Measurements from ENCODE around the gene MRPL40.
"Not testable (repeated sequence)": the region's sequence is repeated elsewhere in the genome, so short reads cannot be mapped to it uniquely, and the experiment has no call there.

Gene MRPL40

DNA sequence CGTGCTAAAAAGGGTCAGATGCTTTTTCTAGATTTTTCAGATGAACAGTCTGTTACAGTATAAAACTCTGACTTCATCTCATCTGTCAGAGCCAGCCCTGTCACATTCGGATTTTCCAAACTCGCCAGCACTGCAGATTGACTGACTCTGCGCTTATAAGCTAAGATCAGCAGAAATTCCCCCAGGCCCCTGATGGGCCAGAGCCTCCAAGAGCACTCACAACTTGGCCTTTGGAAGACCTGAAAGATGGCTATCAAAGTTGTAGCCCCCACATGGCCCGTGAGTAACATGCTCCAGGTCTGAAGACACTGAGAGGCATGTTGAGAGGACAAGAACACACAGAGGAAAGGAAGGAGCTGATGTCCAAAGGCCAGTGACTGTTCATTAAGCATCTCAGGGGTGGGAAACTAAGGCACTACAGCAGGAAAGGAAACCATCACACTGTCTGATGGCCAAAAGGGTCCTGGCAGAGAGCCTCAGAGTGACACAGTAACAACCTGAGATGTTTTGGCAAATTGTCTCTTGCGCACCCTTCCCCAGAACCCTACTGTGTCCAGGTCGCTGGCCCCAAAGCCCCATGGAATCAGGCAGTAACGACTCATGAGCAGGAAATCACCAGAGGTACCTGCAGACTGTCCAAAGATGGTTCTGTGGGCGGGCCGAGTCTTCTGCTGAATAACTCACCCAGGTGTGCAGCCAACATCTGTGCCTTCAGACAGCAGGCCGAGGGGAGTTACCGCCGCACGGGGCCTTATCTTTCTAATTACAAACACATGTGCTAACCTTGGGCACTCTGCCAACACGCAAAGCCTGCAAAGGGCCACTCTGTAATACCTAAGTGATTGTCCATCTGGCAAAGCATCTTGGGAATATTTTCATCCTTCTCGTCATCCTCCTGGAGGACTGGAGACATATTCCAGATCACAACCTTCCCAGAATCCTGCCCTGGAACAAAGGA lies 24.4 kb upstream of the MRPL40 start:
- DNase-seq, result no peak

- DNase-seq, result no peak
Measured at GRCh38 chr22:19410941-19411689, 21.2 kb upstream of the MRPL40 start.

GRCh38 chr22:19411690-19412045 lies 20.7 kb upstream of the MRPL40 start:
- DNase-seq, result no peak

DNA sequence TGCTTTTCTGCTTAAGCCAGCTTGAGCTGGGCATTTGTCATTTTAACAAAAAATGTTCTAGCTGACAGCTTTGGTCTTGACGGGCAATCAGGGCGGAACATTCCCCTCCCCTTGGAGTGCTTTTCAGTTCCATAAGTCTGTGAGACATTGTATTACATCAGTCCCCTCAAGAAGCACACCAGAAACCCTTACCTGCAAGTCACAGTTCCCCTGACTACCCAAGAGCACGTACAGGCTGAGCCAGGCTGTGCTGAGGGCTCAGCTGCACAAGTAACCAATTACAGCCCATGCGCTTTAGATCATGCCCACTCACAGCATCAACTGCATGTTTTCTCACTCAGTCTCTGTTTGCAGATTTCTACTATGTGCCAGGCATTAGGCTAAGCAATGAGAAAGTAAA lies 19.9 kb upstream of the MRPL40 start:
- no peak for DNase-seq

- DNase-seq, result no peak
Measured at GRCh38 chr22:19412923-19413322, 19.4 kb upstream of the MRPL40 start.

- no peak for DNase-seq
Measured at GRCh38 chr22:19419086-19419463, 13.3 kb upstream of the MRPL40 start.

- no peak for DNase-seq
Measured at GRCh38 chr22:19419464-19420178, 12.7 kb upstream of the MRPL40 start.

DNA sequence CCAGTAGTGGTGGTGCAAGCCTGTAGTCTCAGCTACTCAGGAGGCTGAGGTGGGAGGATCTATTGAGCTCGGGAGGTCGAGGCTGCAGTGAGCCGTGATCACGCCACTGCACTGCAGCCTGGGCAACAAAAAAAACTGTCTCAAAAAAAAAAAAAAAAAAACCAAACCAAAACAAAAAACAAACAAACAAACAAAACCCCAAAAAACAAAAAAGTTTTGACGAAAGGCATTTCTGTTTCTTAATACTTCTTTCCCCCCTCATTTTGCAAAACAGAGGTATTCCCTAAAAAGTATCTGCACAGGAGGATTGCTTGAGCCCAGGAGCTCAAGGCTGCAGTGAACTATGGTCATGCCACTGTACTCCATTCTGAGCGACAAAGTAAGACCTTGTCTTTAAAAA lies 12.0 kb upstream of the MRPL40 start:
- no peak for DNase-seq

- DNase-seq, result no peak
Measured at GRCh38 chr22:19422440-19423301, 9.7 kb upstream of the MRPL40 start.

GRCh38 chr22:19424186-19424500 lies 8.2 kb upstream of the MRPL40 start:
- no peak for DNase-seq

GRCh38 chr22:19429950-19430889 lies 2.1 kb upstream of the MRPL40 start:
- DNase-seq, result peak; percentile 16

- no peak for DNase-seq
Measured at GRCh38 chr22:19430890-19431541, 1.3 kb upstream of the MRPL40 start.

DNA sequence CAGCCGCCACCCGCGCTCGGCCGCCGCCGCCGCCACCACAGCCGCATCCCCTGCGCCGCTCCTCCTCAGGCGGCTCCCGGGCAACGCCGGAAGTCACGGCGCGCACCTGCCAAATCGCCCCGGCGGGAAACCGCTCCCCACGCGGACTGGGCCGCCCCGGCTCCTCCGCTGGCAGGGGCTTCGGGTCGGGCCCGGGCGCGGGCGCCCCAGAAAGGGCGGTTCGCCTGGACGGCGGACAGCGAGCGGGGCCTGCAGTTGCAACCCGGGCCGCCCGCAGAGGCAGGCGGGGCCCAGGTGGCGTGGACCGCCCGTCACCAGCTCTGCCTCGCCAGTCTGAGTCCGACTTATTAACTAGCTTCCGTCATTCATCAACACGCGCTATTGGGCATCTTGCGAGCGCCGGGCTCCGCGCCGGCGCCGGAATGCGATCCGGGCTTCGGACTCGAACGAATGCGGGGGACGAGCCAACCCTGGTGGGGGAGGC lies 654 bp upstream of the MRPL40 start, which contains the start of gene HIRA:
HIRA (minus strand) TSS at position 85 of the 484 bp plus-strand sequence. CDS start 257 bp downstream, outside the sequence.
- peak; percentile 70 for DNase-seq

GRCh38 chr22:19434401-19434800 lies 2.1 kb downstream of the MRPL40 start:
- no peak for DNase-seq

DNA sequence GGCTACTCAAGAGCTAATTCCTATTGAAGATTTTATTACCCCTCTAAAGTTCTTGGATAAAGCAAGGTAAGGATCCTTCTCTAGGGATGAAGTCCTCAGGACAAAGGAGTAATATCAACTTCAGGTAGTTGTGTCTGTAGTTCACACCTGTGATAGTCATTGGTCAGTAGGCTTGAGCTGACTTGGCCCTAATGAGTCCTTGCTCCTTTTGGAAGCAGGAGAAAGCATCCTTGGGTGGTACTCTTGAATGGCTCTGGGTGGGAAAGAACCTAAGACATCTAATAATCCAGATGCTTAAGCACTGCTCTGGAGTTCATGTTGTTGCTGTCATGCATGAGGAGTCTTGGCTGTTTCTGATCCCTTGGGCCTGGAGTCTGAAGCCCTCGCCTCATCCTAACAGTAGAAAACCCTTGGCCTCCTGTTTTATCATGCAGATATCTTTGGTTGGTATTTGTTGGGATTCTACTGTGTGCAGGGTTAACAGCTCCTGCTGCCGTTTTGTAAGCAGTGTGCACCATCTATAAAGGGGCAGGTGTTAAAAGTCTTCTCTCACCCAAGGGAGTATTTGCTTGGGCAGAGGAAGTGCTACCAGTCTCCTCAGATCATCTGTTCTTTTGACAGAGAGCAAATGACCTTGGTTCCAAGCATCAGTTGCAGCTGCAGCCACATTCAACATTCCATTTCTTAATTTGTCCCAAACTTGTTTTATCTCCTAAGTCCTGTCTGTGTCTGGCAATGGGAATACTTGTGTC lies 2.7 kb downstream of the MRPL40 start:
- DNase-seq, result no peak

DNA sequence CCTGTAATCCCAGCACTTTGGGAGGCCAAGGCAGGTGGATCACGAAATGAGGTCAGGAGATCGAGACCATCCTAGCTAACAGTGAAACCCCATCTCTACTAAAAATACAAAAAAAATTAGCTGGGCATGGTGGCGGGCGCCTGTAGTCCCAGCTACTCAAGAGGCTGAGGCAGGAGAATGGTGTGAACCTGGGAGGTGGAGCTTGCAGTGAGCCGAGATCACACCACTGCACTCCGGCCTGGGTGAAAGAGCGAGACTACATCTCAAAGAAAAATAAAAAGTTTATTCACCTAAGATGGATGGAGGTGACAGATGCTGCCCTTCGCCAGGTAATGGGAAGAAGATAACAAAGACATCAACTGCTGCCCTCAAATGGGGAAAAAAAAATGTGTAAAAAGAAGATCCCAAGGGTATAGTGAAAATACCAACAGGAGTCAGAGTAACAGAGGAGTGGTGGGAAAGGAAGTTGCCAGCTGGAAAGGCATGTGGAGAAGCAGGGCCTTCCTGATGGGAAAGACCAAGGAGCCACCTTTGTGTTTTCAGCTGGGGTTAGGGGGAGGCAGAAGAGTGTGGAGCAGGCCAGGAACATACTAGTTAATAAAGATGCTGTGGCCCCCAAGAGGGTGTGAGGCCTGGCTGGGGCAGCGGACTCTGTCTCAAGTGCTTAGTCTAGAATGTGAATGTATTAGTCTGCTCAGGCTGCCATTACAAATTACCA lies 4.3 kb downstream of the MRPL40 start:
- not testable (repeated sequence) for DNase-seq

GRCh38 chr22:19438298-19438697 lies 6.0 kb downstream of the MRPL40 start:
- DNase-seq, result no peak

DNA sequence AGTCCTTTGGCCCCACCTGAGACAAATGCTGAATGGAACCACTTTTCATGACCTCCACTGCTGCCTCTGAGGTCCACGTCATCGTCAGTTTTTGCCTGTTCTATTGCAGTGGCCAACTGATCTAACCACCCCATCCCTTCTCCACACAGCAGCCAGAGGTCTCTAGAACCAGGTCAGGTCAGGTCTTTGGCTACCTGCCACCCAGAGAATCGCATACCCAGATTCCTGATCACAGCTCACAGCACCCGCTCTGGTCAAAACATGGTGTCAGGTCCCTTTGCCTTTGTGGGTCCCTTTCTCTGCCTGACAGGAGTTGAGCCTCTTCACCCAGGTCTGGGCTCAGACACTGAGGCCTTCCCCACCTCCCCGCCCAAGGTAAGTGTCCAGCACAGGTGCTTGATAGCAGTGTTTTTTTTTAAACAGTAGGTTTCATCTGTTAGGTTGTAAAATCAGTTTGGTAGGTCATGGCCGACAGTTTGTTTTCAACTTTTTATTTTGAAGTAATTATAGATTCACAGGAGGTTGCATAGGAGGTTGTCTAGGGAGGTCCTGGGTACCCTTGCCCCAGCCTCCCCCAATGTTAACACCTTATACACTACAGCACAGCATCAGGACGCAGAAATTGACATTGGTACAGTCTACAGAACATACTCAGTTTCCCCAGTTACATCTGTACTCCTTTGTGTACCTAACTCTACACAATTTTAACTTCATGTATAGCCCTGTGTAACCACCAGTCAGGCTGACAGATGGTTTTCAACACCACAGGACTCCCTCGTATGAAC lies 8.3 kb downstream of the MRPL40 start:
- DNase-seq, result no peak
